KBM-7 (cell line): Measurements from ENCODE around the gene FARP1.
A peak's percentile ranks its signal among the peaks of the same experiment; 100 is the strongest.

Source experiments
- DNase-seq: peaks from one replicate; pipeline ENCODE4 v3.0.0-alpha.2; 2015
- in situ Hi-C: fragments of 300-500 bp; cut with MboI; formaldehyde crosslinking; loops from 2 replicates; pipeline ENCODE4 v1.14.3; 2020; ENCODE audit warnings: low sequenced_read_pairs, low pct_unique_long_range_greater_than_20kb, mixed read lengths

FARP1 gene

DNA sequence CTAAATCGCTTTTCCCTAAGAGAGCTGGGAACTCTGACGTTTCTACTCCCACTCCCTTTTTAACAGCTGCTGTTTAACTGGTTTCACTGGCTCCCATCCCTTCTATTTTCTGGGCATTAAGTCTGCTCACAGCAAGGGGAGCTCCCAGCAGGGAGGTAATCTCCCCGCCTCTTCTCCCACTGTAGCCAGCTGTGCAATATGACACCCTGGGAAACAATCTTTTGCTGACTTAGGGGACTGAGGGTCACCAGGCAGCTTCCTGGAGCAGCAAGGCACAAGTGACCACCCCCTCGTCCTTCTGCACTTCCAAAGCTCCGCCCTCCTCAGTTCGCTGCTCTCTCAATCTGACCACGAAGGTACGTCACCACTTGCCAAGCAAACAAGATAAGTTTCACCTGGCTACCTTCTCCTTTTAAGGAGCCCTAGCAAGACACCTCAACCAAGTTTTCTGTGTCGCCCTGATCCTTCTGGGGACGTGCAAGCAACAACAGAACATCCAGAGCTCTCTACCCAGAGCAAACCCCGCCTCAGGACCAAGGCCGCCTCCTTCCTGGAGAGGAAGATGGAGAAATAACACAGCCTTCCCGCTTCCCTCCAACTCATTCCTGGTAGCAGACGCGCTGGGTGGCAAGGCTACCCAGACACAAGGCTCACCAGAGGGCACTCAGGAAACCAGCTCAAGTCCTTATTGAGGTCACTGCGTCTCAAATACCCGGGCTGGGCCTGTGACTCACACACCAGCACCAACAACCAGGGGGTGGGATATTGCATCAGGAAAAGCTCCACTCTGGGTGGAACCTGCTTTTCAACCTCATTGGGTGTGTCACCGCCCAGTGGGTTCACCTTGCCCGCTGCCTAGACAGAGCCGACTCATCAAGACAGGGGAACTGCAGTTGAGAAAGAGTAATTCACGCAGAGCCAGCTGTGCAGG, 341.7 kb downstream of the FARP1 start:
- no peak for DNase-seq
- in situ Hi-C loops, result no loop called here

DNA sequence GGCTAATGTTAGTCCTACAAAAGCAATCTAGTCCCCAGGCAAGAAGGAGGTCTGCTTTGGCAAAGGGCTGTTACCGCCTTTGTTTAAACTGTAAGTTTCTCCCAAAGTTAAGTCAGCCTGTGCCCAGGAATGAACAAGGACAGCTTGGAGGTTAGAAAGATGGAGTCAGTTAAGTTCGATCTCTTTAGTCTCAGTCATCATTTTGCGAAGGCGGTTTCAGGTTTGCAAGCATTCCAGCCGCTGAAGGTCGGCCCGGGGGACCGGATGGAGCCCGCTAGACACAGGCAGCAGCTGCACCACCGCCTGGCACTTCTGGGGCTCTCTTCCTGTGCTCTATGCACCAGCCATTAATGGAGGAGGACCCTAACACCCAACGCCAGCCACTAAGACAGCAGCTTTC, 342.7 kb downstream of the FARP1 start:
- no peak for DNase-seq
- in situ Hi-C loops, result no loop called here

DNA sequence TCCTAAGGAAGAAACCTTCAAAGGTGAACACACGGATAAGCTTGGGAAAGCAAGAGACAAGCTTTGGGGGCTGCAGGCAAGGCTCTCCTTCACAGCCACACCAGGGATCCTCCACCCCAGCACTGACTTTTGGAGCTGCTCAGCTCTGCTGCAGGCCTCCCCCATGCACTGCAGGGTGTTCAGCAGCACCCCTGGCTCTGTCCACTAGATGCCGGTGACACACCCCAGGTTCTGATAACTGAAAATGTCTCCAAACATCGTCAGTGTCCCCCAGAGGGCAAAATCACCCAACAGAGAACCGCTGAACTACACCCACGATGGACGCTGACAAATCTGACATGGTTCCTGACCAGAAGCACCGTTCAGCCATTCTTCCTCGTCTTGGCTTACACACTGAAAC, 343.5 kb downstream of the FARP1 start:
- in situ Hi-C loops, result no loop called here
- DNase-seq, result no peak

DNA sequence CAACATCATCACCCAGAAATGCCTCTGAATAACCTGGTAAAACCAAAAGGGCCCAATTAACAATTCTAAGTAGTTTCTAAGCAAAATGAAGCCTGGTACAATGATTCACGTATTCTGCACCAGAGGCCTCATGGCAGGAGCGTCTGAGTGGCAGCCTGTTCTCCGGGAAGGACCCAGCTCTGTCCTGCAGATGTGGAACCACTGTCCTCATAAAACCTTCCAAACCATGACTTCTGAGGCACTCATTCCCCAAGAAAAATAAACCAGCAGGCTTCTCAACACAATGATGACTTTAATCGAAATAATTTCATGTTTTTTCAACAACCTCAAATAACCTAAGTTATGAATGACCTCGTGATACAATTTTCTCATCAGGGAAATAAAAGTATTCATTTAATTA, 344.1 kb downstream of the FARP1 start:
- no peak for DNase-seq

DNA sequence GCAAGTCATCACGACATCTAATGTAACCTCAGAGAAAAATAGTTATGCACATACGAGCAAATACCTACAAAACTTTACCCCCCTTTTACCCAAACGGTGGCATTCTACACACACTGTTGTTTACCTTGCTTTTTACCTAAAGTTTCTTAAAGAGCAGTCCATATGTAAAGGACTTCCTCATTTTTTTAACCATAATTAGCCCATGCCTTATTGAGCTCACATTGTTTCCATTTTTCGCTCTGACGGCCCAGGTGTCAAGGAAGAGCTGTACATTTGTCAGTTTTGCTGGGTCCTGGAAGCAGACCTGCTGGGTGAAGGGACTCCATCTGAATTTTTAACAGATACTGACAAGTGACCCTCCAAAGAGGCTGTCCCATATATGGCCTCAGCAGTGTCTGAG, 344.6 kb downstream of the FARP1 start:
- in situ Hi-C loops, result no loop called here
- DNase-seq, result peak; percentile 54

More for the DNA sequence above, 344.1 kb downstream of the FARP1 start:
- in situ Hi-C loops, result no loop called here

DNA sequence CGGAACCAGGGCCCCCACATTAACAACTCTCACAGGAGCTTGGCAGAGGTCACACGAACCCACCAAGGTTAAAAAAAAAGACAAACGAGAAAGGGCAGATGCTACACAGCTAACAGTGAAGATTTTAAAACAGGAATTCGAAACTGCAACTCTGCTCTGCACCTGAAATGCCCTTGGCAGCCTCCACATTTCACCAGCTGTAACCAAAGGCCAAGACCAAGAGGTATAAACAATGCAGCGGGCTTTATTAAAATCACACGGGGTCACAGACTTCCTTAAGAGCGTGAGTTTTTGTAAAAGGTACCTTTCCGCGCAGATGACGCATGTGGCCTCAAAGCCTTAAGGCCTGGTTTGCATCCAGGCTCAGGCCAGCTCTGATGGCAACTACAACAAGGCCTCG, 345.8 kb downstream of the FARP1 start:
- no peak for DNase-seq
- in situ Hi-C loops, result no loop called here

DNA sequence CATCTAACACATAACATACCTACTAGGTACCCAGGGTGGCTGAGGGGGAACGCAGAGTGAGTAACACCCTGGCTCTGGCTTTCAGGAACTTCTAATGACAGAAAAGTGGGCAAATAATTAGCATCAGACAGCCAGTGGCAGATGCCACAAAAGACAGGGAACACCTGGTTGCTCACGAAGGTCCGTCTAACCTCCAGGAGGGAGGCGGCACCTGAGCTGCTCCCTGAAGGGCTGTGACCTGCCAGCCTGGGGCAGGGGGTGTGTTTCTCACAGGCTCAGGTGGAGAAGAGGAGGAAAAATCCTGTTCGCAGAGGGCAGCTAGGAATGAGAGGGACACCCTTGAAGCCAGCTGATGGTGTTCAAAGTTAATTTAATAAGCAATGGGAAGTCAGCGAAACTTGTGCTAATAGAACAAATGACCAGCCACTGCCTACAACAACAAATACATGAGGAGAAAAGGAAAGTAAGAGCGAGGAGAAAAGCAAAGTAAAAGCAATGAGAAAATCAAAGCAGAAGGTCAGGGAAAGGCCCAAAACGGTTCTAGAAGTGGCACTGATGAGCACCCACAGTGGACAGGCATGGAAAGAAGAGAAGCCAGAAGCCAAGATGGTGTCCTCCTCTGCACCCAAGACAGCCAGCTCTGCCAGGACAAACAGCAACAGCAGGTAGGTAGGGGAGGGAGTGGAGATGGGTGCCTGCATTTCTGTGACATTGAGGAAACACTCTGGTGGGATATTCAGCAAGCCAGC, 346.7 kb downstream of the FARP1 start:
- in situ Hi-C loops, result no loop called here
- no peak for DNase-seq

DNA sequence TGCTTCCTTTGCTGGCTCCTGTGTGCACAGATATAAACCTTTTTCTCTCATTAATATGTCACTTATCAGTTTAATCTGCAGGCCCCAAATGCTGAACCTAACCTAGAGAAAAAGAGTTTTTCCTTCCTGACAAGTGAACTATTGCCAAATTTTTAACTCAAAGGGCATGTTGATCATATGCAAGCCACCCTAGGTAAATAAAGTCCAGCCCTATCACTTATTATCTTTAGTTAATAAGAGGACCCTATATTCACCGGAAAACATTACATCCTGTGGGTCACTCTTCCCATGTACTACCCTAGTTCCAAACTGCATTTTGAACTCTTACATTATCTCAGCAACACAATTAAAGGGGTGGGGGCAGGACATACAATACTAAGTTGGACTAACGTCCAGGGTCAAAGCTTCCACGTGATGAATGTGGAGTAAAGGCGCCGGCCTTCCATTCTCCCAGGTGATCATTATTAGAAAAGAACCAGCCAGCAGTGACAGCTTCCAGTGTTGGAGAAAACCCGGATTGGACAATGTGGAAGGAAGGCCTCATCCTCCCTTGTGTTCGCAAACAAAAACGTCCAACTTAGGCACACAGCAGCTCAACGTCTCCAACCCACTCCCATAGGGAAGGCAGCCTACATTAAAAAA, 347.4 kb downstream of the FARP1 start:
- no peak for DNase-seq
- in situ Hi-C loops, result no loop called here

DNA sequence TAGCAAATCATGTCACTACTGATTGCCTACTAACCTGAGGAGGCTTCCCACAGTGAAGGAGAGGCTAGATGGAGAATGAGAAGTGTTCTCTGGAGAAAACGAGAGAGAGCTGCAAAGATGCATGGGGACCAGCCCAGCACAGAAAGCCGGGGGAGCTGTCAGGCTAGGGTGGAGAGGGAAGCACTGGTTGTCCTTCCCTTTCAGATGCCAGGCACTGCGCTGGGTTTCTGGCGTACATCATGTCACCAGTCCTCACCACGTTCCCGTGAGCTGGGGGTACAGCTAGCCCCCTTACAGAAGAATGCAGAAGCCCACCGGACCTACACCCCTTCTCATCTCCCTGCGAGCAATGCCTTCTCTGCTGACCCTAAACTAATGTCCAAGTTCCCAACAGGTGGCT, 348.0 kb downstream of the FARP1 start:
- in situ Hi-C loops, result no loop called here
- no peak for DNase-seq

DNA sequence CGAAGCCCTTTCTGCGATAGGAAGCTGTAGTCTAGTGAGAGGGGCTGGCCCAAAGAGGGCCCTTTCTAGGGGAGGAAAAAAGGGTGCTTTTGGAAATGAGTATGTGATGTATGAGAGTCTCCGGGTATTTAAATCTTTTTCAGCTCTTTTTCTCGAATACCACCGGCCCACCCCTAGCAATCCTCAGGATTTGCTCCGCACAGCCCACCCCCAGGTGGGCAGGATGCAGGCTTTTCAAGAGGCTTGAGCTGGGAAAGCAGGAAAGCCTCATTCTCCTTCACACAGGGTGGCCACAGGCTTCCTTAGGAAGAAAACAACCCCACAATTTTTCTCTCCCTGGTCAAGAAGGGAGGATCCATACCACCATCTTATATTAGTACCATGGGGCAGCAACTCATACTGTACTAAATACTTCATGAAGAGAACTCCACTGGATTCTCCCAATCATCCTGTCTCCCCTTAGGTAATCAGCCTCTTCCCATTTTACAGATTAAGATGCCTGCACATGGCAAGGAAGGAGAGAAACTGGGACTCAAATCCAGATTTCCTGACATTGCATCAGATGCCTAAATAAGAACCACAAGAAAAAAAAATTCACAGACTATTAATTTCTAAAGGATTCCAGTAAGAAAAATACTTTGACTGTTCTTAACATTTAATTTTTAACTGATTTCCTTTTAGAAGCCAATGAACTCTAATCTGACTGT, 349.6 kb downstream of the FARP1 start:
- in situ Hi-C loops, result no loop called here
- DNase-seq, result no peak

DNA sequence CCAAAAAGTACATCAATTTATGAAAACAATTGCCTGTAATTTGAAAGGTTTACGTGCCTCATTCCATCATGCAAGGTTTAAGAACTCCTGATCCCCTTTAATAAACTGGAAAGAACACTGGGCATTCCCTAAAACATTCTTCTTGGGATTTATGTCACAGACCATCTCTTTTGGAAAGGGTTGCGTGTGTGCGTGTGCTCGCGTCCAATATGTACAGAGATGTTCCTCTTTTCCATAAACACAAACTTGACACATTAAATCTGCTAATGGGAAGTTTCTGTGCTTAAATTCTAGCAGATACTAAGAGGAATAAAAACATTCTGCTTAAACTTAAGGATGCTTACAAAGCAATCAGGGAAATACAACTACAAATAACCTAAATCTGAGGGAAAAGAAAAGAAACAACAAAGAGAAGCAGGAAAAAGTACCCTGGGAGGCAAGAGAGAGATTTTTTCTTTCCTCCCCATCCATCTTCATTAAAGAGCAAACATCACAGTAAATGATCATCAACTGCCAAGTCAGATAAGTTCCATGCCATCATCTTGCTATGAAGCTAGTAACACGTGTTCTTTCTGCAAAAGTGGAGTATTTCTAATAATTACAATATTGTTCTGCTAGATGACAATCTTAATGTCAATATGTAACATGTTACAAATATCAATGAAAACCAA, 350.3 kb downstream of the FARP1 start:
- in situ Hi-C loops, result no loop called here
- DNase-seq, result no peak

DNA sequence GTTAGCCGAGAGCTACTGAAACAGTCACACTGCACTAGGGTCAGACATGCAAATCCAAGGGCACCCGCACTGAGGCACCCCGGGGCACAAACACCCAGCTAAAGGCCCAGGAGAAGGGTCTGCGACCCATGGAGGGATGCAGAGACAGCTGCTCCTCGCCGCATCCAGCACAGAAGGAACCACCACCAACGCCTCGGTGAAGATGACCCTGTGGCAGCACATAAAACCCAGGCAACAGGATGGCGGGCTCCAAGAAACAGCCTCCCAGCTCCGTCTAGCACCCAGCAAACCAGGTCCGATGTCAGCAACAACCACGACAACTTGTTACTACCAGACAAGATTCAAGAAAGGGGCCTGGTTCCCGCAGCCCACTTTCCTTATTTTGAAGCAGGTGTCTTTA, 351.9 kb downstream of the FARP1 start:
- DNase-seq, result no peak
- in situ Hi-C loops, result no loop called here

DNA sequence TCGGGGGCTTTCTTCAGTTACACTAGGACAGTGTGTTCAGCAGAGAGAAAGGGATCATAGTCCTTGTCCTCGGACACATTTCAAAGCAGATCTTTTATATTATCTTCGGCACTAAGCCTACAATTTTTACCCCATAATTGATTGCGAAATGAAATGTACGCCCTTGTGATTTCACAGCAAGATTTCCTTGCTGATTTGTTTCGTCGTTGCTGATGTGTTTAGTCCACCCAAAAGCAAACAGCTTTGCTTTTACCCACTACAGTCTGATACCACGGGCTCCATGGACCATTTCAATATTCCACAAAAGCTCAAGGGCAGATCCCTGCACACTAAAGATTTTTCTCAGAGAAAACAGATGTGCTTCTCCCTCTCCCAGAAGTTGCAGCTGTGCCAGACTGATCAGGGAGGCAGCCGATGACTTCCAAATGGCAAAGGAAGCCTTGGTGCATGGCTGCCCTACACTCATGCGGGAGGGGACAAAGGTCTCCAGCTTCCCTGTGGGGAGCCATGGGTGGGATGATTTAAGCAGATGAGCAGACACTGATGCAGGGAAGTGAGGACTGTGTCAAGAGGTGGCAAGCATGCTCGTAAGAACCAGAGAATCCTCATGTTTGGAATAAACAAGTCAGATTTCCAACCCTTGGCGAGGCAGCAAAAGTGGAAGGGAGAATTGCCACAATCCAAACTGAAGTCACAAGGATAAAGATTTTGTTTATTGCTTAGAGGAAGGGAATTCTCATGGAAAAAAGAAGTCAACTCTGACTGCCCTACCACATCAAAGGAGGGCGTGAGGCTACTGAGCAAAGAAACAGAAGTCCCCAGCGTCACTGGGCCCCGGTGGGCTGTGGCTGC, 353.0 kb downstream of the FARP1 start:
- DNase-seq, result no peak
- in situ Hi-C loops, result no loop called here

DNA sequence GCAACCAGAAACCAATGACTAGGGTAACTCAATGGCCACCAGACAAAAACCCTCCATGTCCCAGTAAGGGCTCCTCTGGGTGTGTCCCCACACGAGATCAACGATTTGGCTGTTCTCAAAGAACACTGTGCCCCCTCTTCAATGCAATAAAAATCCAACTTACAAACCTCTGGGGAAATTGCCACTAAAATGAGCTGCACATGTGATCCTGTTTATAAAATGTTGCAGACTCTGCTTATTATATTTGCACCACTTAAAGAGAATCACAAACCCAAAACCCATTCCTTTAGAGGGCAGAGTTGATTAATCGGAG, 353.5 kb downstream of the FARP1 start:
- no peak for DNase-seq
- in situ Hi-C loops, result no loop called here

DNA sequence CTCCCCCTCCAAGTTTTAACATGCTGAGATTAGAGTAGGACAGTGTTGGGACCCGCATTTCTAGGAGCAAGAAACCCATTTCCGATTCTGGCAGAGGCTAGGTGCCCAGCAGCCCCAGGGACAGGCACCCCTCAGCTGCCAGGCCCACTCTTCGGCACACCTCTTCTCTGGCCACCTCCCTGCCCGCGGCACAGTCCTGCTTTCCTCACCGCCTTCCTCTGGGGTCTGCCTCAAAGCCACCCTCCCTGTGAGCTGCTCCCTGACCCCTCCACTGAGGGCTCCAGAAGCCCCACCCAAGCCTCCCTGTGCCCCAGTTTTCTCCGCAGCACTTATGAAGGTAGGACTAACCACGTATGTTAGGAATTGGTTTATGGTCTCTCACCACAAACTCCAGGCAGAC, 354.1 kb downstream of the FARP1 start:
- no peak for DNase-seq
- in situ Hi-C loops, result no loop called here

DNA sequence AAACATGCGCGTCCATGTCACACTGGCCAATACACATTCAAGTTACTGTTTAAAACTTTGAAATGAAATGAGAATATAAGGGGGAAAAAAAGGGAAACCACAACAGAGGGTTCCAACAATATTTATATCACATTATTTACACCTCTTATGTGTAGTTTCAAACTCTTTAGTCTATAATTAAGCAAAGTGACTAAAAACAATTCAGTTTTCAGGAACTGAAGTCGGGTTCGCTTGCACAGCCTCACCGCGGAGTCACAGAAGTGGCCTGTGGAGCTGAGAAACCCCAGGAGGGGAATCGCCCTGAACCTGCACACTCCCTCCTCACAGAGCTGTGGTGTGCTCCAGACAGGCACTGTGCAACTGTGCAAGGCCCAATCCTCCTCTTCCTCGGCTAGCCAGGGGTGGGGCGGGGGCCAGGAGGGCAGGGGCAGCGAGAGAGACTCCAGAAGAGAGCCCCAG, 358.1 kb downstream of the FARP1 start:
- in situ Hi-C loops, result no loop called here
- DNase-seq, result no peak

DNA sequence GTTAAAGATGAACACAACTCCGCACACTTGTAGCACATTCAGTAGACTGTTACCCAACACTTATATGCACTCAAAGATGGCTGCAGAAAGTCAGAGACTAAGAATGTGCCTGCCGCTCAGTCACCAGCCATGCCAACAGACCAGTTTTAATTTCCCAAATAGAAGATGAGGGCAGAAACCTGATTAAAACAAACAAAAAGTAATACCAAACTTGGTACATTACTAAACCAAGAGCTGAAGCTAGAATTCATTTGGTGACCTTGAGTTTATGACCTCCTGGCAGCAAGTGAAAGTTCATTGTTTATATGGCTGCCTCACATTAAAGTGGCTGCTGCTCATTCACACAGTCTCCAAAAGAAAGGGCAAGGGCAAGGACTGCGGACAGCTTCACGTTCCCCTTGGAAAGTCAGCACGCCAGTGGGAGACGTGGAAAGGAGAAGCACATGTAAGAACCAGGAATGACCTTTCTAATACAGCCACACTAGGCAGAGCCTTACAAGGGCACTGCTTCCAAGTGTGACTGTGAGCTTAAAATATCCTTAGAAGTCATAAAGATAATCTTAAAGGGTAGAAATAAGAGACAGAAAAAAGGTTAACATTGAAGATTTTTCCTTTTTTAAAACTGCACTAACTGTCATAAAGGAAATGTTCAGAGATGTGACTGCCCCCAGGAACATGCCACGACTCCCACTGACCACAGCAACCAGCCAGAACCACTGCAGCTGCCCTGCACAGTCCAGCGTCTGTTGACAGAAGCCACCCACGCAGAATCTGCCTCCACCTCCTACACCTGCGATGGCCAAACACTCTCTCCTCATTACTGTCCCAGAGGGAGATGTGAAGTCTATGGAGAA, 360.5 kb downstream of the FARP1 start:
- in situ Hi-C loops, result no loop called here
- DNase-seq, result no peak
